NCI-H526 treated with DMSO at 0.1 percent for 48 hours (cell line): ENCODE data around the gene TRPM5.

Experiments
- DNase-seq: peaks from one replicate; lab custom pipeline; 2025; lab: John Stamatoyannopoulos, UW

Gene TRPM5

GRCh38 chr11:2452321-2453012 lies 8.2 kb upstream of the TRPM5 start:
- no peak for DNase-seq

- no peak for DNase-seq
Observed at GRCh38 chr11:2451916-2452315, 7.6 kb upstream of the TRPM5 start.

GRCh38 chr11:2451336-2451735 lies 7.0 kb upstream of the TRPM5 start:
- DNase-seq = no peak

- no peak for DNase-seq
Observed at GRCh38 chr11:2450321-2451041, 6.2 kb upstream of the TRPM5 start.

GRCh38 chr11:2449548-2450320 lies 5.4 kb upstream of the TRPM5 start:
- DNase-seq = no peak

- no peak for DNase-seq
Observed at GRCh38 chr11:2448661-2449547, 4.6 kb upstream of the TRPM5 start.

- DNase-seq = no peak
Observed at GRCh38 chr11:2447951-2448650, 3.8 kb upstream of the TRPM5 start.

- DNase-seq = no peak
Observed at GRCh38 chr11:2447253-2447950, 3.1 kb upstream of the TRPM5 start.

GRCh38 chr11:2446590-2447252 lies 2.4 kb upstream of the TRPM5 start:
- DNase-seq = no peak

- DNase-seq = peak; percentile 25
Observed at GRCh38 chr11:2445746-2446551, 1.6 kb upstream of the TRPM5 start.

- DNase-seq = no peak
Observed at GRCh38 chr11:2444821-2445745, 769 bp upstream of the TRPM5 start, which contains the start of gene KCNQ1. KCNQ1 (plus strand) TSS chr11:2445008; CDS start chr11:2445099, 91 bp downstream.

GRCh38 chr11:2443406-2443805 lies 908 bp downstream of the TRPM5 start:
- no peak for DNase-seq

- peak; percentile 40 for DNase-seq
Observed at GRCh38 chr11:2442589-2442988, 1.7 kb downstream of the TRPM5 start.

GRCh38 chr11:2441171-2441570 lies 3.1 kb downstream of the TRPM5 start:
- DNase-seq = no peak

GRCh38 chr11:2440646-2441045 lies 3.7 kb downstream of the TRPM5 start:
- DNase-seq = no peak

- DNase-seq = no peak
Observed at GRCh38 chr11:2439820-2440219, 4.5 kb downstream of the TRPM5 start.

GRCh38 chr11:2437516-2437915 lies 6.8 kb downstream of the TRPM5 start:
- DNase-seq = no peak

GRCh38 chr11:2436521-2437031 lies 7.7 kb downstream of the TRPM5 start:
- DNase-seq = no peak
